ENCODE results near the gene COPA. TPM values are rescaled to one million over a fixed set of nuclear protein-coding genes. Genes with fewer than 3 reads are reported as not detected.
"Not testable (repeated sequence)": the region's sequence is repeated elsewhere in the genome, so short reads cannot be mapped to it uniquely, and the experiment has no call there.

Gene COPA
- total RNA-seq, 2 experiments from 2014 or later = 119 to 137 TPM

DNA sequence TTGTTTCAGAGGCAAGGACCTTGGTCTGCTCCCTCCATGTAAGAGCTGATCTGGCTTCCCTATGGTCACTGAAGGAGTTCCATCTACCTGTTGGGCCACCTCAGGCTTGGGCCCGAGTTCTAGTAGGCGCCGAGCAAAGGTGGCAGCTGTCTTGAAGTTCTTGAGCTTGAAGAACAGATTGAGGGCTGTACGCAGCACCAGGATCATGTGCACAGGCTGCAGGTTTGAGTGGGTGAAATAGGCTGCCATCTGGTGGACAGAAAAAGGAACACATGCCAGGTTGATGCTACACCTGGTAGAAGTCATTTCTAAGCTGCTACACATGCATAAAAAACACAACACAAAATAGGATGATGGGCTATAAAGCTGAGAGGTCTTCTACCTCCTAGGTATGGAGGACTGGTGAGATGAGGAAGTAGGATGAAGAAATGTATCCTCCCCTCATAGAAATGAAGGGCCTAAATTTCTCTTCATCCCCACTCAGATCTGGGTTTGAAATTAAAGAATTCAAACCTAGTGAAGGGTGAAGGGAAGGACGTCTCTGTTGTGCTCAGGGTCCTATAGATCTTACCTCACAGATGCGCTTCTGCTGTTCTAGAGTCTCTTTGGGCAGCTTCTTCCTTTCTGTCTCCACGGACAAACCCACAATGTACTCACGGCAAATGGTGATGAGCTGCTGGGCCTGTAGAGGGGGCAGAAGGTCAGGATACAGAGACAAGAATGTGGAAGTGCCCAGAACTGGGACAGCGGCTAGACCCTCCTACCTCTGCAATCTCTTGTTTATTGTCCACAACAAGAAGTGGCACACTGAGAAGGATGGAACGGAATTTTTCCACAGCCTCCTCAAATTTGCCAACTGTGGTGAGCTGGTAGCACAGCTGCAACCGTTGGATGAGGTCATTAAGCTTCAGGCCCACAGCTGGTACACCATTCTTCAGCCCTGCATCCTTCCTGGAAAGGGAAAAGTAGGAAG is 51.5 kb downstream of the COPA start:
- Mint-ChIP-seq H3K9me3 (no peaks in the 10 kb centered on the region), H3K27ac (peak overlapping the region; percentile 14), H3K27me3 (no peaks in the 10 kb centered on the region), H3K36me3 (peaks cover 15% of the 10 kb centered on the region), H3K4me3 (no peak overlapping the region), H3K4me1 (peaks cover 3% of the 10 kb centered on the region)
- DNase-seq = peak; percentile 43
- ATAC-seq (ENCODE audit: low read depth) = peak; percentile 89
- POLR2A ChIA-PET = interaction anchor here (1.2 to 2.0 kb wide), 5 partner anchors 29 to 193 kb away, joined by 3 to 8 read pairs (median 6); partner anchors contain the start of genes DCAF8, IGSF8 and PEA15

DNA sequence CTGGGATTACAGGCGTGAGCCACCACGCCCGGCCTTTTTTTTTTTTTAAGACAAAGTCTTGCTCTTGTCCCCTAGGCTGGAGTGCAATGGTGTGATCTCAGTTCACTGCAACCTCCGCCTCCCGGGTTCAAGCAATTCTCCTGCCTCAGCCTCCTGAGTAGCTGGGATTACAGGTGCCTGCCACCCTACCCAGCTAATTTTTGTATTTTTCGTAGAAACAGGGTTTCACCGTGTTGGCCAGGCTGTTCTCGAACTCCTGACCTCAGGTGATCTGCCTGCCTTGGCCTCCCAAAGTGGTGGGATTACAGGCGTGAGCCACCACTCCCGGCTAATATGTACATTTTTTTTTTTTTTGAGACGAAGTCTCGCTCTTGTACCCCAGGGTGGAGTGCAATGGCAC is 55.3 kb downstream of the COPA start:
- ATAC-seq (ENCODE audit: low read depth); H3K27ac Mint-ChIP-seq; POLR2A ChIA-PET; H3K4me3 Mint-ChIP-seq; DNase-seq; H3K27me3 Mint-ChIP-seq; H3K9me3 Mint-ChIP-seq: not testable (repeated sequence)
- Mint-ChIP-seq H3K36me3 (peaks cover 11% of the 10 kb centered on the region), H3K4me1 (peaks cover 23% of the 10 kb centered on the region)

DNA sequence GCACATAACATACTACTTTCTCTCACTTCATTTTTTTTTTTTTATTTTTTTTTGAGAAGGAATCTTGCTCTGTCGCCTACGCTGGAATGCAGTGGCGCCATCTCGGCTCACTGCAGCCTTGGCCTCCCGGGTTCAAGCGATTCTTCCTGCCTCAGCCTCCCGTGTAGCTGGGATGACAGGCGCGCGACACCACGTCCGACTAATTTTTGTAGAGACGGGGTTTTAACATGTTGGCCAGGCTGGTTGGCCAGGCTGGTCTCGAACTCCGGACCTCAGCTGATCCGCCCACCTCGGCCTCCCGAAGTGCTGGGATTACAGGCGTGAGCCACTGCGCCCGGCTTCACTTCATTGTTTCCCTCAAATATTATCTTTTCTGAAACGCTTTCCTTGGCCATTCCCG is 57.5 kb downstream of the COPA start:
- POLR2A ChIA-PET = interaction anchor here (0.9 to 2.2 kb wide), 2 partner anchors 24 to 58 kb away, joined by 3 to 49 read pairs; partner anchors contain the start of genes COPA, DCAF8 and NCSTN
- Mint-ChIP-seq H3K27me3 (no peaks in the 10 kb centered on the region), H3K27ac (peak overlapping the region; percentile 97), H3K9me3 (no peaks in the 10 kb centered on the region), H3K36me3 (peaks cover 8% of the 10 kb centered on the region), H3K4me3 (peak overlapping the region; percentile 99), H3K4me1 (peaks cover 19% of the 10 kb centered on the region)
- no peak for DNase-seq
- ATAC-seq (ENCODE audit: low read depth) = no peak

DNA sequence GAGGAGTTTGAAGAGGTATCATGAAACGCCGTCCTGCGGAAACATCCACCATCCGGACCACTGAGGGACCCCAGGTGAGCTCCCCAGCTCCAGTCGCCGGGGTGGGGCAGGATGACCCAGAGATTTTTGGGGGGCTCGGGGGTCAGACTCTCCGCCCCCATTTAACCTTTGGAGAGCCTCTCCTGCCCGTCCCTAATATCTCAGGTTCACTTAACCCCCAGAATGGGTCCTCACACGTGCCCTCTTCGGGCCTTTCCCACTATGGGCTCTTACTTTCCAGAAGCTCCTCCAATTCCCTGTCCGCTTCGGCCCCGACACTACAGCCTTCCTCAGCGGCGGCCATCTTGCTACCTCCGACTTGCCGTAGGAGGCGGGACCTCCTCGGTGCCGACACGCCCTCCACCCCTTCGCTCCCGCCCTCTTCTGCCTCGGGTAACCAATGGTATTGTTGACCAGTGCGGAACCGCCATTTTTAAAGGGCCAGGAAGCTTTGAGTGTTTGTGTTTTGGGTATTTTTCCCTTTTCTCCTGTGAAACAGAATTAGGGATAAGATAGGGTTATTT is 58.2 kb downstream of the COPA start, which contains the start of gene PEX19:
Gene PEX19 (minus strand): TSS at position 352 of the 563 bp plus-strand sequence. CDS start 9 bp downstream, at position 343.
- H3K27ac Mint-ChIP-seq = peak within 1 kb of the TSS; percentile 97
- POLR2A ChIA-PET = interaction anchor here (0.9 to 2.2 kb wide), 6 partner anchors 23 to 188 kb away, joined by 3 to 49 read pairs (median 4); partner anchors contain the start of genes COPA, DCAF8 and NCSTN
- ATAC-seq (ENCODE audit: low read depth) (peak; percentile 98), DNase-seq (peak; percentile 94)
- peaks cover 9% of the 10 kb centered on the region for H3K36me3 Mint-ChIP-seq
- H3K9me3 Mint-ChIP-seq = no peaks in the 10 kb centered on the region
- no peaks in the 10 kb centered on the region for H3K27me3 Mint-ChIP-seq
- peaks cover 19% of the 10 kb centered on the region for H3K4me1 Mint-ChIP-seq
- peak within 1 kb of the TSS; percentile 99 for H3K4me3 Mint-ChIP-seq

DNA sequence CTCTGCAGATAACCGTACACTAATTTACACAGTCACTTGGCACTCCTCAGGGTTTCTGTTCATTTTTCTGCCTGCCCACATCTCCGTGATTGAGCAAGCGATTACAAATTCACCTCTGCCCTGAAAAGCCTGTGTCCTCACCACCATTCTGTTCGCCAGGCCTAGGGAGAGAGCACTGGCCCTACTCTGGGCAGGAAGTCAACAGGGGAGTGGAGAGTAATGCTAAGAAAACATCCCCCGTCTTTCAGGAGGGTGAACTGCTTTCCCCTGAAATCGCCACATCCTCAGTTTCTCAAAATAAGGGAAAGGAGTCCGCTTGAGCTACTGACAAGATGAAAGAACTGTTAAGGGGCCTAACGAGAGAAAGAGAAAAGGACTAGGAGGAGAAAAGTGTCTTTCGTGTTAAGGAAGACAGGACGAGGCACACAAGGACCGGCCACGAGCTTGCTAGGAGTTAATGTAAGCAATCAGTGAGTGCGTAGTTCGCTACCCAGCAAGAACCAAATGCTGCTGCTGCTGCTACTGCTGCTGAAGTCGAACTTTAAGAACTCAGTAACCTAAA is 58.7 kb downstream of the COPA start:
- POLR2A ChIA-PET = interaction anchor here (0.7 to 2.2 kb wide), 6 partner anchors 22 to 187 kb away, joined by 3 to 49 read pairs (median 4); partner anchors contain the start of gene DCAF8
- peaks cover 19% of the 10 kb centered on the region for H3K4me1 Mint-ChIP-seq
- no peaks in the 10 kb centered on the region for H3K9me3 Mint-ChIP-seq
- peaks cover 12% of the 10 kb centered on the region for H3K36me3 Mint-ChIP-seq
- H3K27ac Mint-ChIP-seq = peak overlapping the region; percentile 97
- no peaks in the 10 kb centered on the region for H3K27me3 Mint-ChIP-seq
- DNase-seq = no peak
- H3K4me3 Mint-ChIP-seq = peak overlapping the region; percentile 99
- peak; percentile 32 for ATAC-seq (ENCODE audit: low read depth)

DNA sequence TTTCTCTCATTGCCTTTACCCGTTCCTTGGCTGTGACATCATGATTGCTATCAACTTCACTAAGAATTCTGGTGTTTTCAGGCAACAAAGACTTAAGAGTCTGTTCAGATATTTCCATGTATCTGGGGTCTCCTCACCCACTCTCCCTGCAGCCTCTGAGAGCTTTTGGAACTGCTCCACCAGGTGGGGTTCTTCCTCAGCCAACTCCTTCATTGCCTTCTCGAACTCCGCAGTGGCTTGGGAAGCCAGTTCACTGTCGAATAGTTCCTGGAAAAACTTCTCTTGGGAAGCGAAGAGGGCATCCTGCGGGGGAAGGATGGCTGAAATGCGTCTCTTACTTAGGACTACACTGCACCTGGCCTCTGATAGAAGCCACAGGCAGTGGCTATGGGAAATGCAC is 60.2 kb downstream of the COPA start:
- Mint-ChIP-seq H3K9me3 (no peaks in the 10 kb centered on the region), H3K4me1 (peaks cover 19% of the 10 kb centered on the region), H3K36me3 (peaks cover 13% of the 10 kb centered on the region), H3K27me3 (no peaks in the 10 kb centered on the region), H3K27ac (no peak overlapping the region), H3K4me3 (no peak overlapping the region)
- no peak for ATAC-seq (ENCODE audit: low read depth)
- POLR2A ChIA-PET = no interaction called here
- no peak for DNase-seq

DNA sequence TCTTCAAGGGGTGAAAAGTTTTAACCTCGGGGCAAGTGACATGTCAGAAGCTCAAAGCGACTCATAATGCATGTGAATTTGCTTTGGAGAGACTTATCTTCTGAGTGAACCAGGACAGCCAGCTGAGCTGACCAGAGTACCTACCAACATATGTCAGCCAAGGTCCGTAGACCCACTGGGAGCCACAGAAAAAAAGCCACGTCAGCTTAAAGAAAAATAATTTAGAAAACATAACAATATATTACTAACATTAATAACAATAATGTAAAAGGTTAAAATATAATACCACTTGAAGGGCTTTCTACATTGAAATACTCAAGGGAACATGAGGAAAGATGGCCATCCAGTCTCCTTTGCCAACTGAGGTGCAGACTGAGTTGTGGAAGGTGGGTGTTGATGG is 65.1 kb downstream of the COPA start:
- no peak overlapping the region for H3K4me3 Mint-ChIP-seq
- H3K36me3 Mint-ChIP-seq = peaks cover 13% of the 10 kb centered on the region
- ATAC-seq (ENCODE audit: low read depth) = no peak
- H3K27ac Mint-ChIP-seq = no peak overlapping the region
- no peaks in the 10 kb centered on the region for H3K27me3 Mint-ChIP-seq
- H3K9me3 Mint-ChIP-seq = no peaks in the 10 kb centered on the region
- DNase-seq = no peak
- H3K4me1 Mint-ChIP-seq = no peaks in the 10 kb centered on the region
- POLR2A ChIA-PET = interaction anchor here (0.7 to 1.7 kb wide), 2 partner anchors 8 to 16 kb away, joined by 5 read pairs; partner anchors contain the start of gene DCAF8

DNA sequence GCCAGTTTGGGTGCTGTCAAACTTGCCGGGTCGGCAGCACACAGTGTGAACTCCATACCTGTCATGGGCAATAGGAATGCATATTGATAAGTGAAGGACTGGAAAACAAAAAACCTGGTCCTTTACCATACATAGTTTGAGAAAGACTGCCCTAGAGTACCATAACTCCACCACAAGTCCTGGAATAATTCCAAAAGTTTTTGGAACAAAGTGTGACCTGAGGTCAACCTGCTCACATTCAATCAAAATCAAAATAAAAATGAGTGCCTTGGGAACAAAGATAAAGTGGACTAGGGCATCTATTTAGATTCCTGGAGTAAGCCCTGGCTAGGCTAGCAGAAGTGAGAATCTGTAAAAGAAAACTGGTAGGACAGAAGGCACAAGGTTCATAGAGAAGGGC is 65.7 kb downstream of the COPA start:
- DNase-seq (no peak), ATAC-seq (ENCODE audit: low read depth) (no peak)
- Mint-ChIP-seq H3K4me3 (no peak overlapping the region), H3K27me3 (no peaks in the 10 kb centered on the region), H3K27ac (no peak overlapping the region), H3K4me1 (no peaks in the 10 kb centered on the region), H3K36me3 (peaks cover 13% of the 10 kb centered on the region), H3K9me3 (no peaks in the 10 kb centered on the region)
- POLR2A ChIA-PET = no interaction called here

DNA sequence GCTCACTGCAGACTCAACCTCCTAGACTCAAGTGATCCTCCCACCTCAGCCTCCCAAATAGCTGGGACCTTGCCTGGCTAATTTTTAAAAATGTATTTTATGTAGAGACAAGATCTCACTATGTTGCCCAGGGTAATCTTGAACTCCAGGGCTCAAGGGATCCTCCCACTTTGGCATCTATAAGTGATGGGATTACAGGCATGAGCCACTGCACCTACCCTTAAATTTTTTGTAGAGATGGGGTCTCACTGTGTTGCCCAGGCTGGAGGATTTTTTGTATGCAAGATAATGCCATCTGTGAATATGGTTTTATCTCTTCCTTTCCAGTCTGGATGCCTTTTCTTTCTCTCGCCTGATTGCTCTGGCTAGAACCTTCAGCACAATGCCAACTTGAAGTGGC is 72.0 kb downstream of the COPA start:
- Mint-ChIP-seq H3K9me3 (no peaks in the 10 kb centered on the region), H3K4me1 (no peaks in the 10 kb centered on the region), H3K27ac (no peak overlapping the region), H3K36me3 (no peaks in the 10 kb centered on the region), H3K4me3 (no peak overlapping the region), H3K27me3 (no peaks in the 10 kb centered on the region)
- DNase-seq (no peak), ATAC-seq (ENCODE audit: low read depth) (no peak)
- POLR2A ChIA-PET = interaction anchor here (0.7 to 1.3 kb wide), 2 partner anchors 8 to 9 kb away, joined by 3 to 4 read pairs; partner anchors contain the start of gene DCAF8

DNA sequence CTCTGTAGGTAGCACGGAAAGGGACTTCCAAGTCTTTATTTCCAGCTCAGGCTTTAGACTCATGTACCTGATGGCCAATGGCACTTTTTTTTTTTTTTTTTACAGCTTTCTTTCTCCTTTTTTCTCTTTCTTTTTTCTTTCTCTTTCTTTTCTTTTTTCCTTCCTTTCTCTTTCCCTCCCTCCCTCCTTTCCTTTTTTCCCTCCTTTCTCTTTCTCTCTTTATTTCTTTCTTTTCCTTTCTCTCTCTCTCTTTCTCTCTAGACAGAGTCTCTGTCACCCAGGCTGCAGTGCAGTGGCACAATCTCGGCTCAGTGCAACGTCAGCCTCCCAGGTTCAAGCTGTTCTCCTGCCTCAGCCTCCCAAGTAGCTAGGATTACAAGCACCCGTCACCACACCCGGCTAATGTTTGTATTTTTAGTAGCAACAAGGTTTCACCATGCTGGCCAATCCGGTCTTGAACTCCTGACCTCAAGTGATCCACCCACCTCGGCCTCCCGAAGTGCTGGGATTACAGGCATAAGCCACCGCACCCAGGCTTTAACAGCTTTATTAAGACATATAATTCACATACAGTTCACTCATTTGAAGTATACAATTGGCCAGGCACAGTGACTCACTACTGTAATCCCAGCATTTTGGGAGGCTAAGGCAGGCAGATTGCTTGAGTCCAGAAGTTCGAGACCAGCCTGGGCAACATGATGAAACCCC is 75.6 kb downstream of the COPA start:
- H3K4me1 Mint-ChIP-seq = peaks cover 5% of the 10 kb centered on the region
- ATAC-seq (ENCODE audit: low read depth) (no peak), DNase-seq (no peak)
- H3K27me3 Mint-ChIP-seq = no peaks in the 10 kb centered on the region
- H3K9me3 Mint-ChIP-seq = no peaks in the 10 kb centered on the region
- H3K36me3 Mint-ChIP-seq = no peaks in the 10 kb centered on the region
- H3K4me3 Mint-ChIP-seq = no peak overlapping the region
- H3K27ac Mint-ChIP-seq = no peak overlapping the region
- POLR2A ChIA-PET = no interaction called here

DNA sequence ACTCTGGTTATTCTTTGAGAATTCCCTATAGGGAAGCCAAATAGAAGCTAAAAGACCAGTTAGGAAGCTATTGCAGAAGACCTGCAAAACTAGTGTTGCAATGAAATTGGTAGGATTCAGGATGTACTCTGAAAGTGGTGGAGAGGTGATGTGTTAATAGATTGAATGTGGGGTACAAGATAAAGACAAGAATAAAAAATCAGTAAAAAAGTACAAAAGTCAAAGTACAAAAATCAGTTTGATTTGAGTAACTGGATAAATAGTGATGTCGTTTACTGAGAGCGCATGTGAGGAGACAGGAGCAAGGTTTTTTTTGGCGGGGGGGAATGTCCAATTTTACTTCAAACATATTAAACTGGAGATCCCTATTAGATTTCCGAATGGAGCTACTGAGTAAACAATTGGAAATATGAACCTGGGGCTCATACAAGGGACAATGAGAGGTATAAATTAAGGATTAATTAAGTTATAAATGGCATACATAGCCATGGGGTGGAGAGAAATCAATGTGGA is 78.2 kb downstream of the COPA start:
- DNase-seq = no peak
- no peak for ATAC-seq (ENCODE audit: low read depth)
- POLR2A ChIA-PET = no interaction called here
- H3K9me3 Mint-ChIP-seq = no peaks in the 10 kb centered on the region
- H3K4me1 Mint-ChIP-seq = peaks cover 14% of the 10 kb centered on the region
- no peak overlapping the region for H3K27ac Mint-ChIP-seq
- H3K4me3 Mint-ChIP-seq = no peak overlapping the region
- peaks cover 5% of the 10 kb centered on the region for H3K36me3 Mint-ChIP-seq
- H3K27me3 Mint-ChIP-seq = no peaks in the 10 kb centered on the region

DNA sequence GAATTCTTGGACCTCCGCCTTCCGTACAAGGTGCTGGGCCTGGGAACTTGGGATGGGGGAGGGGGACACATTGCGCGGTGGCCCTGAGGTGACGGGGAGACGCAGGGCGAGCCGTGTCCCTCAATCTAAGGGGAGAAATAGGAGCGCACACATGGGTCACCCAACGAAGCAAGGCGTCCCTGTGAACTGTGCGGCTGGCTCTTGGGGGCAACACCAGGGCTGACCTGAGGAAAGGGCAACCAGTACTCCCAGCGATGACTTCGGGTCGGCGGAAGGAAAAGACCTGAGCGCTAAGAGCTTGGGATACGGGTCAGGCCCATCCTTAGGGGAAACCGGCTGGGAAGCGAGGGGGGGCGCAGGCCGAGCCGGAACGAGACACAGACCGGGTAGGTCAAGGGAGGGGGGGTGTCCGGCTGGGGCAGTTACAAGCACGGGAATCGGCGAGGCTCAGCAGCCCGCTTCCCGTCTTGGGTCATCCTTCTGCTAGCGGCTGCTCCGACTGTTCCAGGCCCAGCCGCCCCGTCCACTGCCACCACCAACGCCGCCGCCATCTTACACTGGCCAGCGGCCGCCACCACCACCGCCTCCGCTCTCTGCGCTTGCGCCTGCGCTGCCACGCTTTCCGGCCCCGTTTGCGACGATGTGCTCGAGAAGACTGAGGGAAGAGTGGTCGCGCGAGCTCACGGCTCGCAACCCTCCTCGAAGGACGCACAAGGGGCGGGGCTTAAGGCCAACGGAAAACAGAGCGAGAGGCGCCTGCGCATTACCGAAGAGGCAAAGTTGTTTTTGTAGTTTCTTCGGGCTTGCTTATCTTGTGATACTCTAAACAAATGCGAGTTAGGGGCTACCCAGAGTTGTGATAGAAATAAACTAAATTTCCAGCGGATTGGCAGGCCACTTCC is 80.9 kb downstream of the COPA start, which contains the start of gene DCAF8:
Gene DCAF8 (minus strand): TSS at position 657 of the 902 bp plus-strand sequence. CDS start 18,541 bp downstream, outside the sequence.
- peaks cover 11% of the 10 kb centered on the region for H3K36me3 Mint-ChIP-seq
- H3K4me1 Mint-ChIP-seq = peaks cover 20% of the 10 kb centered on the region
- peak; percentile 96 for DNase-seq
- H3K27ac Mint-ChIP-seq = peak within 1 kb of the TSS; percentile 93
- H3K9me3 Mint-ChIP-seq = no peaks in the 10 kb centered on the region
- H3K4me3 Mint-ChIP-seq = peak within 1 kb of the TSS; percentile 93
- peak; percentile 93 for ATAC-seq (ENCODE audit: low read depth)
- no peaks in the 10 kb centered on the region for H3K27me3 Mint-ChIP-seq
- POLR2A ChIA-PET = interaction anchor here (0.6 to 4.9 kb wide), 19 partner anchors 8 to 784 kb away, joined by 3 to 49 read pairs (median 5); partner anchors contain the start of genes IGSF8, PEA15, PEX19 and USF1

All from activated naive CD8-positive, alpha-beta T cell treated with anti-CD3 and anti-CD28 coated beads, Interleukin-2, amount 10 ng/mL, durations not matched to agents 7 days and 5 days (primary cell).